Activated naive CD4-positive, alpha-beta T cell treated with anti-CD3 and anti-CD28 coated beads for 36 hours (primary cell): ENCODE results near the gene LRRC55. TPM values are rescaled to one million over a fixed set of nuclear protein-coding genes. Genes with fewer than 3 reads are reported as not detected.
"Not testable (repeated sequence)": the region's sequence is repeated elsewhere in the genome, so short reads cannot be mapped to it uniquely, and the experiment has no call there.

Experiments
- CTCF ChIA-PET: fragments of 350-600 bp; sonication (Branson Sonifier 250); formaldehyde crosslinking; loops from one replicate; lab custom pipeline; 2021; ENCODE audit warnings: antibody characterized with exemption; lab: Charles Lee
- DNase-seq: peaks from one replicate; pipeline ENCODE4 v3.0.0-alpha.2; 2020
- H3K27ac Mint-ChIP-seq: one replicate; pipeline ENCODE4 v1.8.0; 2021; ENCODE audit warnings: mild to moderate bottlenecking, mixed read lengths
- H3K27me3 Mint-ChIP-seq: one replicate; pipeline ENCODE4 v1.8.0; 2021; ENCODE audit warnings: low read depth, mixed read lengths
- H3K36me3 Mint-ChIP-seq: one replicate; pipeline ENCODE4 v1.8.0; 2021; ENCODE audit warnings: low read depth, mixed read lengths
- H3K4me1 Mint-ChIP-seq: one replicate; pipeline ENCODE4 v1.8.0; 2021; ENCODE audit warnings: low read depth, mixed read lengths
- H3K4me3 Mint-ChIP-seq: one replicate; pipeline ENCODE4 v1.8.0; 2021; ENCODE audit warnings: mild to moderate bottlenecking, moderate library complexity, mixed read lengths
- H3K9me3 Mint-ChIP-seq: one replicate; pipeline ENCODE4 v1.8.0; 2021; ENCODE audit warnings: mixed read lengths
- intact Hi-C: fragments of 100-400 bp; cut with micrococcal nuclease; formaldehyde crosslinking; loops from one replicate; pipeline ENCODE4 v1.15.1; 2023
- total RNA-seq, 2 experiments: library from RNA; stranded (reverse); gene quantifications; one replicate each; pipeline ENCODE4 v1.2.3, GENCODE V29; 2021

The LRRC55 gene
- total RNA-seq, 2 experiments from 2014 or later: not detected

DNA sequence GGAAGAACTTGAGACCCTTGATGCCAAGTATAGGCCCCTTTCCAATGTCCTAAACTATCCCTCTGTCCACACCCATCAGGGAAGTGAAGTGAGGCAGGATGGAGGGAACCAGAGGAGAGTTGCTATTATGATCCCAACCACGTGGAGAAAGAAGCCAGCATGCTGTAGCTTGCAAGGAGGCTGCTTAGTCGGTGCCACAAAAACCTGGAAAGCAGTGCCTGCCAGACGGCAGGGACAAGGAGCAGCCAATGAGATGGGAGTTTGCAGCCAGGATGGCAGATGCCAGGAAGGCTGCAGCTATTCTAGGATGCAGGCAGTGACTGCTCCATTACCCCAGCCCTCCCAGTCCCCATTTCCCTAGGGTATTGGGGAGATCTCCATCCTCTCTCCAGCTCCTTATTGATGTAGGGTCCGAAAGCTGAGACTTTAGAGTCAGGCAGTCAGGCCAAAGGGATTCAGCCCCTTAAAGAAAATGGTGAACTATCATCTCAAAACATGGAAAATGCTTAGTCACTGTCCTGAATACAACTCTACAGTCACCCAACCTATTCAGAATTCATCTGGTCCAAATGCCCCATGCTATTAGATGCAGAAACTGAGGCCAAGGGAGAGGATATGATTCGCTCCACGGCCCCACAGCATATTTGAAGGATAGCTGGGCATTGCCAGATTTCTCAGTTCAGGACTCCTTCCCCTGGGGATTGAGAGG is 18.4 kb upstream of the LRRC55 start:
- intact Hi-C loops: no loop called here
- Mint-ChIP-seq H3K36me3 (no peaks in the 10 kb centered on the region), H3K27ac (no peak overlapping the region), H3K4me3 (no peak overlapping the region), H3K9me3 (no peaks in the 10 kb centered on the region), H3K4me1 (no peaks in the 10 kb centered on the region), H3K27me3 (peaks cover 18% of the 10 kb centered on the region)
- CTCF ChIA-PET: no interaction called here
- DNase-seq: no peak

DNA sequence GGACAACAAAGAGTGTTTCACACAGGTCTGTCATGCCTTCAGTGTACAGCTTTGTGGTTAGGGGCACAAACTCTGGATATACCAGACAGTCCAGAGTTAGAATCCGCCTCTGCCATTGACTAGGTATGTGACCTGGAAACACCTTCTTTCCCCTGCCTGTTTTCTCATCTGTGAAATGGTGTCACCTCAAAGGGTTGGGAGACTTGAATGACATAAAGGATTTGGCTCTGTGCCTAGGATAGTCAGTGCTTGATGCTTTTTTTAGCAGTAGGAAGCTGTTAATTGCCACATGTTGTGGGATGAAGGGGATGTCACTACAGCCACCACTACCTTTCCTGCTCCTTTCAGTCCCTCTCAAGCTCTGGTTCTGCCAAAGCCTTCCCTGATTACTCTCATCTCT is 17.4 kb upstream of the LRRC55 start:
- H3K4me3 Mint-ChIP-seq: no peak overlapping the region
- peaks cover 4% of the 10 kb centered on the region for H3K9me3 Mint-ChIP-seq
- CTCF ChIA-PET: no interaction called here
- no peak overlapping the region for H3K27ac Mint-ChIP-seq
- H3K36me3 Mint-ChIP-seq: no peaks in the 10 kb centered on the region
- H3K27me3 Mint-ChIP-seq: peaks cover 18% of the 10 kb centered on the region
- no peak for DNase-seq
- H3K4me1 Mint-ChIP-seq: no peaks in the 10 kb centered on the region
- intact Hi-C loops: no loop called here

DNA sequence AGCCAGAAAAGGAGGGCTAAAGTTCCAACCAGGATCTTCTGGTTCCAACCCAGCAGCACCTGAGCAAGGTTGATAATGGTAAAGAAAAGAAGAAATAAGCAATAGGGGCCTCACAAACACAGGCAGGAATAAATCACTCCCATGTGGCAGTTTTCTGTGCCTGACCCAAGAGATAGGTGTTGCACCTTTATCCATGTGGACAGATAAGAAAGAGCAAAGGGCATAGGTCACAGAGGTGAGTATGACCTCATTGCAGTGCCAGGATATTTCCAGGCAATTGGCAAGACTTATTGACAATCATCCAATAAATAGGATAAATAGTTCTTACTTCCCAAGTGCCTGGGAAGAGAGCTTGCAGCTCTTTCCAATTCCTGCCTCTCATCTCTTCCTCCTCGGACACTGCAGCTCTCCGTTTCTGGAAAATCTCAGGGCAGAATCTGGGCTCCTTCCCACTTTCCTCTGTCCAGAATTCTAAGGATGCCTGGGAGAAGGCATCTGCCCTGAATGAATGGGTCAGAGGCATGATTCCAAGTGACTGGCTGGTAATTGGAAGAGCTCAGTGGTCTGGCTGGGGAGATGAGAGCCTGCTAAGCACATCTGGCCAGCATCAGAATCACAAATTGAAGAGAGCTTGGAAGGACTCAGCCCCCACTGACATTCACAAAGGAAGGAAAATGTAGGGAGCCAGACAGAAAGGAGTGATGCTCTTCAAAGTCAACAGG is 14.5 kb upstream of the LRRC55 start:
- peaks cover 11% of the 10 kb centered on the region for H3K27me3 Mint-ChIP-seq
- H3K4me1 Mint-ChIP-seq: no peaks in the 10 kb centered on the region
- no peak overlapping the region for H3K27ac Mint-ChIP-seq
- no peak for DNase-seq
- no peak overlapping the region for H3K4me3 Mint-ChIP-seq
- H3K36me3 Mint-ChIP-seq: no peaks in the 10 kb centered on the region
- peaks cover 8% of the 10 kb centered on the region for H3K9me3 Mint-ChIP-seq
- intact Hi-C loops: no loop called here
- CTCF ChIA-PET: no interaction called here

DNA sequence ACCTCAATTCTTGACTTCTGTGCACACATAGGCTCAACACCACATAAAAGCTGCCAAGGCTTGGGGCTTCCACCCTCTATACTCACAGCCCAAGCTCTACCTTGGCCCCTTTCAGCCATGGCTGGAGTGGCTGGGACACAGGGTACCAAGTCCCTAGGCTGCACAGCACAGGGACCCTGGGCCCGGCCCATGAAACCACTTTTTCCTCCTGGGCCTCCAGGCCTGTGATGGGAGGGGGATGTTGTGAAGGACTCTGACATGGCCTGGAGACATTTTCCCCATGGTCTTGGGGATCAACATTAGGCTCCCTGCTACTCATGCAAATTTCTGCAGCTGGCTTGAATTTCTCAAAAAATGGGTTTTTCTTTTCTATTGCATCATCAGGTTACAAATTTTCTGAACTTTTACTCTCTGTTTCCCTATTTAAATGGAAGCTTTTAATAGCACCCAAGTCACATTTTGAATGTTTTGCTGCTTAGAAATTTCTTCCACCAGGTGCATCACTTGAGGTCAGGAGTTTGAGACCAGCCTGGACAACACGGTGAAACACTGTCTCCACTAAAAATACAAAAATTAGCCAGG is 11.9 kb upstream of the LRRC55 start:
- intact Hi-C loops, H3K36me3 Mint-ChIP-seq, H3K27me3 Mint-ChIP-seq, H3K4me1 Mint-ChIP-seq, H3K27ac Mint-ChIP-seq, DNase-seq, H3K4me3 Mint-ChIP-seq, H3K9me3 Mint-ChIP-seq, CTCF ChIA-PET: not testable (repeated sequence)

DNA sequence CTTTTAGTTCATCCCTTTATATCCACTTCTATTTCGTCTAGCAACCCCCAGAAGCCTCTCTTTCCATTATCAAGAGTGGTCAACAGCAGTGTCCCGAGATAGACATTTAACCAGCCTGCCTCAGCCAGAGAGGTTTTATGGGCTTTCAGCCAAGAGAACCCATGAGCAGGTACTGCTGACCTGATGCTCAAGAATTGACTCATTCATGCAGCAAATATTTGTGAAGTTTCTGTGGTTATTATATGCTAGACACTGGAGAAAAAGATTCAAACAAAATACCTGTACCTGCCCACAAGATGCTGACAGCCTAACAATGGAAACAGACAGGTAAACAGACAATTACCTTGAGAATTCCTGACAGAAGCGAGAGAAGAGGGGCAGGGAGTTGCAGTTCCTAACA is 9.7 kb upstream of the LRRC55 start:
- DNase-seq: no peak
- Mint-ChIP-seq H3K4me1 (no peaks in the 10 kb centered on the region), H3K9me3 (peaks cover 8% of the 10 kb centered on the region), H3K27me3 (peaks cover 10% of the 10 kb centered on the region), H3K4me3 (no peak overlapping the region), H3K36me3 (no peaks in the 10 kb centered on the region), H3K27ac (no peak overlapping the region)
- intact Hi-C loops: no loop called here
- CTCF ChIA-PET: interaction anchor here (0.8 kb wide), 1 partner anchor 12 kb away, joined by 3 read pairs; no protein-coding TSS in a partner anchor

DNA sequence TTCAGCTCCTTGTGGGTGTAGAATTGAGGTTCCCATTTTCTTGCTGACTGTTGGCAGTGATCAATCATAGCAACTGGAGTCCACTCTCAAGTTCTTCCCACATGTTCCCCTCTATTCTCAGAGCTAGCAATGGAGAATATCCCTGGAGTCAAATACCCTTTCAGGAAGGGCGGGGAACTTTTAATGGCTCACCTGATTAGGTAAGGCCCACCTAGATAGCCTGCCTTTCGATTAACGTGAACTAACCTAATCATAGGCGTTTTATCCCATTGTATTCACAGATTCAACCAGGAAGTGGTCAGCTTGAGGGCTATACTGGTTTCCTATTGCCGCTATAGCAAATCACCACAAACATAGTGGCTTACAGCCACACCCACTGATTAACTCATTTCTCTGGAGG is 7.1 kb upstream of the LRRC55 start:
- no peak for DNase-seq
- H3K27me3 Mint-ChIP-seq: peaks cover 23% of the 10 kb centered on the region
- no peaks in the 10 kb centered on the region for H3K36me3 Mint-ChIP-seq
- intact Hi-C loops: no loop called here
- CTCF ChIA-PET: interaction anchor here (1.0 to 1.1 kb wide), 2 partner anchors 75 to 283 kb away, joined by 3 to 4 read pairs; no protein-coding TSS in a partner anchor
- no peak overlapping the region for H3K4me3 Mint-ChIP-seq
- no peaks in the 10 kb centered on the region for H3K4me1 Mint-ChIP-seq
- H3K9me3 Mint-ChIP-seq: peaks cover 4% of the 10 kb centered on the region
- no peak overlapping the region for H3K27ac Mint-ChIP-seq

DNA sequence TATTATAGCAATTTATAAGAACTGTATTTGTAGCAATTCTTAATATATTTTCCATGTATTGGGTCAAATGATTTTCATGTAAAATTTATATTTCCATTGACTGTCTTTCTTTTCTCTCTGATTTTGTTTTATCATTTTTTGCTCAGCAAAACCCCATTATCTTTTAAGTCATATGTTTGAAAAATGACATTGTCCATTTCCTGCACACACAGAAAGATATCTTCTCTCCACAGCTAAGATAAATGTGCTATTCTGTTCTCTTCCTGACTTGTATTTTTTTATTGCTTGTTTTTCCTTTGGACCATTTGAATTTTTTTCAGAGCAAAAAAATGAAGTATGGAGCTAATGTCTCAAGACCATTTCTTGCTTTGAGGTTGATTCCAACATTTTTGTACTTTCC is 6.3 kb upstream of the LRRC55 start:
- Mint-ChIP-seq H3K4me3 (no peak overlapping the region), H3K4me1 (no peaks in the 10 kb centered on the region), H3K27ac (no peak overlapping the region), H3K9me3 (peaks cover 3% of the 10 kb centered on the region), H3K36me3 (no peaks in the 10 kb centered on the region), H3K27me3 (peaks cover 30% of the 10 kb centered on the region)
- CTCF ChIA-PET: no interaction called here
- no peak for DNase-seq
- intact Hi-C loops: no loop called here

DNA sequence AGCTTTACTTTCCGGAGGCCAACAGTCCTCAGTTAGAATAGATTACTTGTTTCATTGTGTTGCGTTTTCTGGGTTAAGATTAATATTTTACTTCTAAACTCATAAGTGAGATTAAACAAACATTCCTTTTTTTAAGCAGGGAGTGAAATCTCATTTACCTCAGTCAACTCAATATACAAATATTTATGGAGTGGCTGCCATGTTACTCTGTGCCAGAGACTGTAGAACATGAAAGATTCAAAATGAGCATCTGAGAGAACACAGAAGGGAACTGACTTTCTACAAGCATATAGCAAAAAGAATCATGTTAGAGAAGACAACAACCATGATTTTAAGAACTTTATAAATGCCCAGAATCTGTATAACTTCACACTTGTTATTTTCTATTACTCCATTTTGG is 3.4 kb upstream of the LRRC55 start:
- H3K4me1 Mint-ChIP-seq: no peaks in the 10 kb centered on the region
- no peak for DNase-seq
- intact Hi-C loops: no loop called here
- H3K36me3 Mint-ChIP-seq: no peaks in the 10 kb centered on the region
- H3K4me3 Mint-ChIP-seq: no peak overlapping the region
- CTCF ChIA-PET: no interaction called here
- peaks cover 47% of the 10 kb centered on the region for H3K27me3 Mint-ChIP-seq
- H3K9me3 Mint-ChIP-seq: no peaks in the 10 kb centered on the region
- no peak overlapping the region for H3K27ac Mint-ChIP-seq

DNA sequence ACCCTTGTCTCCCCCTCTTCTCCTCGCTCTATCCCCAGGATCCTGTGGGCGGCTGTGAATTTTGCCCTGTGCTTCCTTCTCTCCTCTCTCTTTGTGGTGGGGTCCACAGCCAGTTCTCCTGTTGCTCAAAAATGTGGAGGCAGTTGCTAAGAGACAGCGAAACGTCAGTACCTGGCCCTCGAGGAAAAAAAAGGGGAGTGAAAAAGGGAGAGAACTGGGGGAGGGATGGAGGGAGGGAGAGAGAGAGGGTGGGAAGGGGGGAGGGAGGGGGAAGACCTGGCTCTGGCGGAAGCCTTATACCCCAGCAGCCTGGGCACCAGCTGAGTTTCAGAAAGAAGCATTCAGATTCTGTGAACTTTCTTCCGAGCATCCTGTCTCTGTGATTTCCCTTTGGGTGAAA is 2.1 kb upstream of the LRRC55 start:
- H3K27ac Mint-ChIP-seq: no peak overlapping the region
- intact Hi-C loops: no loop called here

DNA sequence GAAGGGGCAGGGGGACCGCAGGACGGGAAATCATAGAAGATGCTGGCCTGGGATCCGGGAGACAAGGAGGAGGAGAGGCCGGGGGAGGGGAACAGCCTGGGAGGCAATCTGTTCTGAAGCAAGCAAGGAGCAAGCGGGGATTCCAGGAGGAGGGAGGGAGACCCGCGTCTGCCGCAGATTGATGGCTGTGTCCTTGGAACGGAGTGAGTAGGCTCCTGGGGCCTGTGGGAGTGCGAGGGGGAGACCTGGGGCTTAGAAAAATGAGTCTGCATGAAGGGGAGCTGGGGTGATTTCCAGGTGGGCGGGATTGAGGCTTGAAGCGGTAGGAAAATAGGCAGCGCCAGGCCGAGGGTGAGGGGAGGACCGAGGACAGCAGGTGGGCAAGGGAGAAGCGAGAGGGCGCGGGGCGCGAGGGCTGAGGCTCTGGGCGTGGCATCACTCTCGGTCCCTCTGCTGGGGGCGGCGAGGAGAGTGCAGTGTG is 1.6 kb upstream of the LRRC55 start:
- Mint-ChIP-seq H3K4me3 (no peak overlapping the region), H3K4me1 (no peaks in the 10 kb centered on the region), H3K27ac (no peak overlapping the region), H3K36me3 (no peaks in the 10 kb centered on the region), H3K27me3 (peaks cover 45% of the 10 kb centered on the region), H3K9me3 (no peaks in the 10 kb centered on the region)
- intact Hi-C loops: no loop called here
- CTCF ChIA-PET: no interaction called here
- no peak for DNase-seq

More for the DNA sequence above, 2.1 kb upstream of the LRRC55 start:
- Mint-ChIP-seq H3K27me3 (peaks cover 47% of the 10 kb centered on the region), H3K36me3 (no peaks in the 10 kb centered on the region), H3K4me1 (no peaks in the 10 kb centered on the region), H3K4me3 (no peak overlapping the region), H3K9me3 (no peaks in the 10 kb centered on the region)
- no peak for DNase-seq
- CTCF ChIA-PET: no interaction called here

DNA sequence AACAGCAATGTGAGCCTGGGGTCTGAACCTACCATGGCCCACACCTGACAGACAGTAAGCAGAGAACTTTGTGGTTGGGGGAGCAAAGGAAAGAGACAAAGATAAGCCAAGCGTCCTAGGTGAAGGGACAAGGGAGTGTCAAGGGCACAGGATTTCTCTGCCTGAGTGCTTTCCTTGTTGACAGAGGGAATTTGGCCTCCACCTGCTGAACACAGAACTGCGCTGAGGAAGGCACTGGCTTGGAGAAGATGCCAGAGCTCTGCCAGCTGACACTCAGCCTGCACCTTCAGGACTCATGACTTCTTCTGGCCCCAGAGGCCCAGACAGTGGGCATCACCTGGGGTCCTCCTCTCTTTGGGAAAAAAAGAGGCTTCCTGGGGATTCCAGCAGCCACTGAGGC is 789 bp upstream of the LRRC55 start:
- no peak overlapping the region for H3K27ac Mint-ChIP-seq
- CTCF ChIA-PET: interaction anchor here (0.6 kb wide), 1 partner anchor 168 kb away, joined by 4 read pairs; no protein-coding TSS in a partner anchor
- no peaks in the 10 kb centered on the region for H3K9me3 Mint-ChIP-seq
- no peaks in the 10 kb centered on the region for H3K36me3 Mint-ChIP-seq
- peaks cover 41% of the 10 kb centered on the region for H3K27me3 Mint-ChIP-seq
- H3K4me1 Mint-ChIP-seq: no peaks in the 10 kb centered on the region
- no peak for DNase-seq
- no peak overlapping the region for H3K4me3 Mint-ChIP-seq
- intact Hi-C loops: no loop called here

DNA sequence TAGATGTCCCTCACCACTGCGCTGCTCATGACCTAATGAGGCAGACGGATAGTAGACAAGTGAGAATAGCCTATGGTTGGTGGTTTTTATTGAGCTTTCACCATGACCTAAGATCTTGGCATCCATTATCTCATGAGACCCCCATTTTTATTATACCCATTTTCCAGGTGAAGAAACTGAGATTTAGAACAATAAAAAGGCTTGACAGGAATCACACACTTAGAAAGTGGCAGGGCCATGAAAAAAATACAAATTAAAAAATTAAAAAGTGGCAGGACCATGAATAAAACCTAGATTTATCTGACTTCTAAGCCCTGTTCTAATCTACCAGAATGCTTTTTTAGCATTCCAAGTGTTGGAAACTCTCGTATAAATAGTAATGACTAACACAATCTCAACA is 1.1 kb downstream of the LRRC55 start:
- Mint-ChIP-seq H3K27me3 (peaks cover 37% of the 10 kb centered on the region), H3K36me3 (no peaks in the 10 kb centered on the region), H3K4me3 (no peak overlapping the region), H3K9me3 (peaks cover 3% of the 10 kb centered on the region), H3K27ac (no peak overlapping the region), H3K4me1 (no peaks in the 10 kb centered on the region)
- intact Hi-C loops: no loop called here
- no peak for DNase-seq
- CTCF ChIA-PET: no interaction called here
